NCI-H524 treated with DMSO at 0.1 percent for 48 hours (cell line): ENCODE data around the gene FREM2.

Source experiments
- DNase-seq: peaks from one replicate; lab custom pipeline; 2025; lab: John Stamatoyannopoulos, UW

FREM2 gene

DNA sequence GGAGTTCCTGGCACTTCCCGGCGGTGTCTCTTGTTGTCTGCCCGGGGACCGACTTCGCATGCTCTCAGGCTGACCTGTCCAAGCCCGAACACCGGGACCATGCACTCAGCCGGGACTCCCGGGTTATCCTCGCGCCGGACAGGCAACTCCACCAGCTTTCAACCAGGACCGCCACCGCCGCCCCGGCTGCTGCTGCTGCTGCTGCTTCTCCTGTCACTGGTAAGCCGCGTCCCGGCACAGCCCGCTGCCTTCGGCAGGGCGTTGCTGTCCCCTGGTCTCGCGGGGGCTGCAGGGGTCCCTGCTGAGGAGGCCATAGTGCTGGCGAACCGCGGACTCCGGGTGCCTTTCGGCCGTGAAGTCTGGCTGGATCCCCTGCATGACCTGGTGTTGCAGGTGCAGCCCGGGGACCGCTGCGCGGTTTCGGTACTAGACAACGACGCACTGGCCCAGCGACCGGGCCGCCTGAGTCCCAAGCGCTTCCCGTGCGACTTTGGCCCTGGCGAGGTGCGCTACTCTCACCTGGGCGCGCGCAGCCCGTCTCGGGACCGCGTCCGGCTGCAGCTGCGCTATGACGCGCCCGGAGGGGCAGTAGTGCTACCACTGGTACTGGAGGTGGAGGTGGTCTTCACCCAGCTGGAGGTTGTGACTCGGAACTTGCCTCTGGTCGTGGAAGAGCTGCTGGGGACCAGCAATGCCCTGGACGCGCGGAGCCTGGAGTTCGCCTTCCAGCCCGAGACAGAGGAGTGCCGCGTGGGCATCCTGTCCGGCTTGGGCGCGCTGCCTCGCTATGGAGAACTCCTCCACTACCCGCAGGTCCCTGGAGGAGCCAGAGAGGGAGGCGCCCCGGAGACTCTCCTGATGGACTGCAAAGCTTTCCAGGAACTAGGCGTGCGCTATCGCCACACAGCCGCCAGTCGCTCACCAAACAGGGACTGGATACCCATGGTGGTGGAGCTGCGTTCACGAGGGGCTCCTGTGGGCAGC lies 661 bp downstream of the FREM2 start:
- DNase-seq = no peak

GRCh38 chr13:38688674-38689073 lies 1.8 kb downstream of the FREM2 start:
- DNase-seq = no peak

DNA sequence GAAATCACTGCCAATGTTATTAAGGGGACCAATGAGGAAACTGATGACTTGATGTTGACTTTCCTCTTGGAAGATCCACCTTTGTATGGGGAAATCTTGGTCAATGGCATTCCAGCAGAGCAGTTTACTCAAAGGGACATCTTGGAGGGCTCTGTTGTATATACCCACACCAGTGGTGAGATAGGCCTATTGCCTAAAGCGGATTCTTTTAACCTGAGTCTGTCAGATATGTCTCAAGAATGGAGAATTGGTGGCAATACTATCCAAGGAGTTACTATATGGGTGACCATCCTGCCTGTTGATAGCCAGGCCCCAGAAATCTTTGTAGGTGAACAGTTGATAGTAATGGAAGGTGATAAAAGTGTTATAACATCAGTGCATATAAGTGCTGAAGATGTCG lies 3.4 kb downstream of the FREM2 start:
- DNase-seq = no peak

- no peak for DNase-seq
Measured at GRCh38 chr13:38693168-38693567, 6.3 kb downstream of the FREM2 start.

GRCh38 chr13:38693641-38694040 lies 6.8 kb downstream of the FREM2 start:
- no peak for DNase-seq

DNA sequence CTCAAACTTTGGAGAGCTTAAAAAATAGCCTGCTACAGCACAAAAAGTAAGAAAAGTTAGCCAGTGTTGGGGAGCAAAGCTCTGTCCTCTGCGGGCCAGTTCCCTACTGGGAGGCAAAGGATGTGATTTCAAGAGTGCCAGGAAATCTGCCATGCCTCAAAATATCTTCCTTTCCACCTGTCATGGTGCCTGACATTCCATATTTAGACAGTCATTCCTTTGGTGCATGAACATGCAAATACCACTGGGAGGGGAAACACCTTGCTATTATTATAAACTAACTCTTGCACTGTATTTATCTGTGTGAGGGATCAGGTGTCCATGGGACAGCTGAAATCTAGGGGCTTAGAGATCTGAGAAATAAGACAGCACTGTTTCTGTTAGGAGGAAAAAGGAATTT lies 10.3 kb downstream of the FREM2 start:
- no peak for DNase-seq

DNA sequence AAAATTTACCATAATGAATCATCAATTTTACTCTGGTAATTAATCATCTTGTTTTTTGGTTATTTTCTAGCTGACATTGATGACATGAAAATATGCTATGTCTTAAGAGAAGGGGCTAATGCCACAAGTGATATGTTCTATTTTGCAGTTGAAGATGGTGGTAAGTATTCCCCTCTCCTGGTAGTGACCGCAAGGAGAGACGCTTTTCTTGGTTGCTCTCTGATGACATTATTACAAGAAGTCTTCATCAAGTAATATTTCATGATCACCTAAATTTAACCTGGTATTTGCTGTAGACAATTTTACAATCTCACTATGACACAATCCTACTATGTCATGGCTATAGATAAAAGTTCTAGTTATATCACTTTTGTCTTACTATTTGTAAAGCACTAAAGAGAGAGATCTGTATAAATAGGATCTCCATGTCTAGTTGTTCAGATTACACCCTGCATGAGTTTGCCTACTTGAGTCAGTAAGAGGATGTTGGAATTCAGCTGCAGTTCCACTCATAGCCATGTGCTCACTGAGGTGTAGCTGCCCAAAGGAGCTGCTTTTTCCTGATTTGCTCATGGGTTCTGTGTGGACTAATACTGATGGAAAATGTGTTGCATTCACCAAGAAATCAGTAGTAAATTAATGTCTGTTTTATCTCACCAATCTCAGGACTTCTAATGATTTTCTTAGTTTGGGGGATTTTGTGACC lies 10.9 kb downstream of the FREM2 start:
- DNase-seq = no peak

DNA sequence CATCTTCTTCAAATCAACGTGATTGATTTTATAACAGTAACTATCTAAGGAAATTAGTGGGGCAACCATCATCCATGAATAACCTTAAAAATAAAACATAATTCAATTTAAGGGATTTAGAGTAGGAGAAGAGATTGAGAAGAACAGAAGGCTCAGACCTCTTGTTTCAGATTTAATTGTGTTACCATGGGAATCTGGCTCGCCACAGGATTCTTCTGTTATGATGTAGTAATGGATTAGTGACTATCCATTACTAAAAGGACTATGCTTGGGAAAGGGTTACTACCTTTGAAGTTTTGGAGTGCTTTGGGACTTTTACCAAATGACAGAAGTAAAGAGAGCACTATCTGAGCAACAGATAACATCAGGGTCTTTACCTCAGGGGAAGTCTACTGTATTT lies 13.2 kb downstream of the FREM2 start:
- peak; percentile 54 for DNase-seq

GRCh38 chr13:38702669-38703068 lies 15.8 kb downstream of the FREM2 start:
- no peak for DNase-seq

- no peak for DNase-seq
Measured at GRCh38 chr13:38703255-38703654, 16.4 kb downstream of the FREM2 start.

GRCh38 chr13:38705365-38705764 lies 18.5 kb downstream of the FREM2 start:
- DNase-seq = no peak

- DNase-seq = no peak
Measured at GRCh38 chr13:38707460-38707859, 20.6 kb downstream of the FREM2 start.

GRCh38 chr13:38713046-38713445 lies 26.2 kb downstream of the FREM2 start:
- no peak for DNase-seq

GRCh38 chr13:38718374-38718773 lies 31.5 kb downstream of the FREM2 start:
- no peak for DNase-seq

GRCh38 chr13:38730332-38730731 lies 43.5 kb downstream of the FREM2 start:
- no peak for DNase-seq

DNA sequence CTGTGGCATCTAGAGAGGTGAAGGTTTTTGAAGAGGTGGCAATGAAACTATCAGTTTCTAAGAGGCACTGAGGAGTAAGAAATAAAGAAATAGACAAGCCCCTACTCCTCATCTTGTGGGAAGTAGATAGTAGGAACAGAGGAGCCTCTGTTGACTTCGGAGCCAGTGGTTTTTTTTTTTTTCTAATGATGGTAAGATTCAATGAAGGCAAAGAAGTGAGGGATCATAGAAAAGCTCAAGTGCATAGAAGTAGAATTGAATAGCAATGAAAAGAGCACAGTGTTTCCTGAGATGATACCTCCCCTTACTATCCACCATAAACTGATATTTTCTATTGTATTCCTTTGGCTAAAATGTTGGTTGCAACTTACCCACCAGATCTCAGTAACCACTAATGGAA lies 46.3 kb downstream of the FREM2 start:
- DNase-seq = no peak

DNA sequence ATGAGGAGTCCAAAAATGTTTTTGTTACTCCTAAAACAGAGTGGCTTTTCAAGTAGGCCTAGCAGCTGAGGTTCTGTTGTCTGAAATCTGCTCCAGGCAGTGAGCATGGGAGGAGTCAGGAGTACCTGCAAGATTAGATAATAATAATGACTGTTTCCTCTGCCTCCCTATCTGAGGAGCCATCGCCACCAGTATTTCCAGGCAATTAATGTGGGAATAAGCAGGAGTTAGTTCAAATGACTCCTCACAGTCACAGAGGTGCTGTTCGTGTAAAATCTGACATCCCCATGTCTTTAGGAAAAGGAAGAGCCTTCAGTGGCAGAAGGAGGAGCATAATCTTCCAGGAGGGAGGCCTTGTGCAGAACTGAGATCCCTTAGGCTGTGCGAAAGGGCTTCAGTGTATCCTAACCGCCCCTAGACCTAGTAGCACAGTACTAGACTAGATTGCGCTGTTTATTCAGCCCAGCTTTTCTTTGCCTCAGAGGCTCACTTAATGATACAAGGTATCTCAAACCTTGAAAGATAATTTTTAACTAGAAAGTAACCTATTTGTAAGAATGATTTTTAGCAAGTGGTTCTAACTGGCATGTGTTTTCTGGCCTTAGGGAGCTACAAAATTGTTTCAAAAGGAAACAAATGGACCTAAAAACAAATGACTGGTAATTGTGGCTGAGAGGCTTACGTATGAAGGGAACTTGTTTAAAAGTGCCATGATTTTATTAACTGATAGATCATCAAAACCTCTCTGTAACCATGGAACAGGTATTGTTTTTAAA lies 49.0 kb downstream of the FREM2 start:
- no peak for DNase-seq

GRCh38 chr13:38743466-38743865 lies 56.6 kb downstream of the FREM2 start:
- DNase-seq = no peak

- DNase-seq = no peak
Measured at GRCh38 chr13:38752686-38753085, 65.8 kb downstream of the FREM2 start.

DNA sequence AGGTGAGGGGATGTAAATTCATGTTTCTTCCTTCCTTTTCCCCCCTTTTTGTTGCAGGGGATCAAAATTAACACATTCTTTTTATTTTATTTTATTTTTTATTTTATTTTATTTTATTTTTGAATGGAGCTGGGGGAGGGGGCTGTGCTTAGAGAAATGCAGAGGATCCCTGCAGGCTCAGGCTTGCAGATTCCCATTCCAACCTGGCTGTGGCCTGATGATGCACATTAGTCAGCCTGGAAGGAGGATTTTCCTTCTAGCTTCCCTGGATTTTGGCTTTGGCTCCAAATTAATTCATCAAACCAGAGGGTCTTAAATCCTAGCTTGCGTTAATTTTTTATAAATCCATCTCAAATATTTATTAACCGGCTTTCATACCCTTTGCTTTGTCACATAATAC lies 67.0 kb downstream of the FREM2 start:
- no peak for DNase-seq

DNA sequence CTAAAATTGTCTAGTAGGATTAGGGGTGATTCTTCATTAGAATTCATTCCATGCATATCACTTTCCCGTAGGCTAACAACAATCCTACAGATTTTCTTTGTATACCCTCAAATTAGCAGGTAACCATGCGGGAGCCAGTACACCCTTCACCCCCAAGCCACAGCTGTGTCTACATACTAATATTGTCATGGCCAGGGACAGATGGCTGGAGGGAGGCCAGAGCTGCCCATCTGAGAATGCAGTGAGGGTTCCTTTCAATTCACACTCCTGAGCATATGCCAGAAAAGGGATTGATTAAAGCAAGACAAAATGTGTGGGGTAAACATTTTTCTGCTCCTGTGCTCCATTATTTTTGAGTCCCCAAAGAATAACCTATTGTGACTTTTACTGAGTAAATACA lies 68.9 kb downstream of the FREM2 start:
- DNase-seq = no peak

- no peak for DNase-seq
Measured at GRCh38 chr13:38758277-38758676, 71.4 kb downstream of the FREM2 start.

GRCh38 chr13:38759390-38759789 lies 72.5 kb downstream of the FREM2 start:
- no peak for DNase-seq
